Gastroesophageal sphincter (tissue), 3 donors: ENCODE results near the gene AGBL3.
"Not testable (repeated sequence)": the region's sequence is repeated elsewhere in the genome, so short reads cannot be mapped to it uniquely, and the experiment has no call there.

Source experiments
- CTCF ChIP-seq, 4 experiments: fragments of 200-600 bp in 2 of 4; fragments of 450-650 bp in 2 of 4; sonication (generic) in 1 of 4; IDR thresholded peaks; one replicate each; pipeline ENCODE4 v1.5.1; 2017 to 2019; ENCODE audit warnings: antibody characterized with exemption in 4 of 4, mild to moderate bottlenecking in 2 of 4, moderate library complexity in 2 of 4
- EP300 ChIP-seq: sonication (generic); formaldehyde crosslinking; IDR thresholded peaks from one replicate; pipeline ENCODE4 v1.6.1; 2017; ENCODE audit warnings: antibody characterized with exemption, mild to moderate bottlenecking

GRCh38 chr7:135171581-135172291 lies 185.4 kb downstream of the AGBL3 start:
- TF ChIP-seq EP300; CTCF (IDR thresholded peaks at IDR 0.05): not testable (repeated sequence)
